ENCODE data around the gene MSANTD2. TPM values are rescaled to one million over a fixed set of nuclear protein-coding genes. Genes with fewer than 3 reads are reported as not detected.
A peak's percentile ranks its signal among the peaks of the same experiment; 100 is the strongest.

MSANTD2 gene
- total and polyA plus RNA-seq, 2 donors (not counting 1 experiment from before 2014, with no cell fraction given), result 11.1 to 26.8 TPM

DNA sequence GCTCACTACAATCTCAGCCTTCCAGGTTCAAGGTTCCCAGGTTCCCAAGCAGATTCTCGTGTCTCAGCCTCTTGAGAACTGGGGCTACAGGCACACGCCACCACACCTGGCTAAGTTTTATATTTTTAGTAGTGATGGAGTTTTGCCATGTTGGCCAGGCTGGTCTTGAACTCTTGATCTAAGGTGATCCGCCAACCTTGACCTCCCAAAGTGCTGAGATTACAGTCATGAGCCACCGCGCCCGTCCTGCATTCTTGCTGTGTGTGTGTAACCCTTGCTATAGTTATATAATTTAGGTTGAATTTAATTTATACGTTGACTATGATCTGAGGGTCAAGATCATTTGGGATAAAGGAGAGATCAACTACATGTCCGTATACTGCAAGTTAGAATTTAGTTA lies 35.7 kb upstream of the MSANTD2 start:
- no peak overlapping the region for H3K4me2 ChIP-seq (replicated peaks; ENCODE audit: low read depth, low read length, poor library complexity, severe bottlenecking)
- POLR2A ChIA-PET, result no interaction called here

DNA sequence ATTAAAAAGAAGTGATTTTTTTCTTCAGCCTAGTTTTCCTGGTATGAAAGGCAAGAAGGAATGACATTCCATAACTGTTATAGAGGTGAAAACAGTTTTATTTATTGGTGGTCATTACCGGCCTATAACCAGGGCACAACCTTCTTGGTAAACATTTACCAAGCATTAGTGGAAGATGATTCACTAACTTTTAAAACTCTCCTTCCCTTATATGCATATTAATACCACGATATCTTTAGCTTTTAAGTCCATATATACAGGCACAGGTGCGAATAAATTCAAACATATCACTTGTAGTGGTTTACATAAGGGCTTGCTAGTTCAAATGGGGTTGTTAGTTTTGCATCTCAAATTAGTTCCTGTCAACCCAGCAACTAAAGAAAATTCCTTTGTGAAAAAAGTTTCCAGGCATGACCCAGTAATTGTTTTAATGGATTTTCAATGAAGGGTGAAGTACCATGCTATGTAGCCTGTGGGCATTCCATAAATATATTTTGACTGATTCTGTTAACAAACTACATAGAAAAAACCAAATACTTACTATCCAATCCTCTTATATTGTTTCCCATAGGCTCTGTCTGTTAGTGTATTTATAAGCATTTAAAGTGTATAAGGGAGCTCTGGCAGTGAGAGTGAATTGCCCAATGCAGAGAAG lies 34.4 kb upstream of the MSANTD2 start:
- DNase-seq (no peak), ATAC-seq (ENCODE audit: low read depth) (no peak)
- TF ChIP-seq EZH2 (IDR thresholded peaks at IDR 0.05; ENCODE audit: borderline replicate concordance, insufficient read depth, low read depth, low read length, poor library complexity, severe bottlenecking), result no peak
- TF ChIP-seq, protein P1, sequence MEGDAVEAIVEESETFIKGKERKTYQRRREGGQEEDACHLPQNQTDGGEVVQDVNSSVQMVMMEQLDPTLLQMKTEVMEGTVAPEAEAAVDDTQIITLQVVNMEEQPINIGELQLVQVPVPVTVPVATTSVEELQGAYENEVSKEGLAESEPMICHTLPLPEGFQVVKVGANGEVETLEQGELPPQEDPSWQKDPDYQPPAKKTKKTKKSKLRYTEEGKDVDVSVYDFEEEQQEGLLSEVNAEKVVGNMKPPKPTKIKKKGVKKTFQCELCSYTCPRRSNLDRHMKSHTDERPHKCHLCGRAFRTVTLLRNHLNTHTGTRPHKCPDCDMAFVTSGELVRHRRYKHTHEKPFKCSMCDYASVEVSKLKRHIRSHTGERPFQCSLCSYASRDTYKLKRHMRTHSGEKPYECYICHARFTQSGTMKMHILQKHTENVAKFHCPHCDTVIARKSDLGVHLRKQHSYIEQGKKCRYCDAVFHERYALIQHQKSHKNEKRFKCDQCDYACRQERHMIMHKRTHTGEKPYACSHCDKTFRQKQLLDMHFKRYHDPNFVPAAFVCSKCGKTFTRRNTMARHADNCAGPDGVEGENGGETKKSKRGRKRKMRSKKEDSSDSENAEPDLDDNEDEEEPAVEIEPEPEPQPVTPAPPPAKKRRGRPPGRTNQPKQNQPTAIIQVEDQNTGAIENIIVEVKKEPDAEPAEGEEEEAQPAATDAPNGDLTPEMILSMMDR (IDR thresholded peaks at IDR 0.05), result no peak
- no peaks in the 10 kb centered on the region for H4K20me1 ChIP-seq (ENCODE audit: control insufficient read depth, insufficient read depth, low read length, poor library complexity, severe bottlenecking)
- no peak overlapping the region for H3K4me2 ChIP-seq (replicated peaks; ENCODE audit: low read depth, low read length, poor library complexity, severe bottlenecking)
- no CpG with 5 or more reads among the region's 3 CpGs for WGBS (ENCODE audit: insufficient coverage)
- Mint-ChIP-seq H3K9me3 (ENCODE audit: insufficient read depth) (no peaks in the 10 kb centered on the region), H3K27ac (no peak overlapping the region), H3K27me3 (peaks cover 44% of the 10 kb centered on the region), H3K4me1 (peaks cover 11% of the 10 kb centered on the region), H3K4me3 (no peak overlapping the region)
- peaks cover 0 to 29% (median 20%) of the 10 kb centered on the region in 4 experiments for H3K27me3 ChIP-seq (replicated peaks in 1 of 4; ENCODE audit: control extremely low read depth in 1 of 4, control insufficient read depth in 3 of 4, insufficient read depth in 4 of 4, low read length in 3 of 4)
- H2AFZ ChIP-seq (ENCODE audit: insufficient read depth, low read depth, low read length, poor library complexity, severe bottlenecking), result no peak overlapping the region
- peaks cover 19 to 20% of the 10 kb centered on the region in 2 donors for H3K4me1 ChIP-seq (ENCODE audit: control insufficient read depth in 2 of 2, insufficient read depth in 2 of 2, low read length in 2 of 2)
- no peak overlapping the region for H3K27ac ChIP-seq (ENCODE audit: low read length in 2 of 2)
- CTCF ChIA-PET, result interaction anchor here (1.0 to 10.0 kb wide), 6 partner anchors 34 to 191 kb away, joined by 3 to 155 read pairs (median 3); partner anchors contain the start of genes MSANTD2, SIAE and SPA17
- no peaks in the 10 kb centered on the region for H3K9me3 ChIP-seq (ENCODE audit: control extremely low read depth in 1 of 3, control insufficient read depth in 2 of 3, insufficient read depth in 1 of 3, low read length in 2 of 3)
- no peak overlapping the region for H3K9ac ChIP-seq (ENCODE audit: low read length)
- H3K79me2 ChIP-seq (ENCODE audit: control insufficient read depth, insufficient read depth, low read length), result no peaks in the 10 kb centered on the region
- no peaks in the 10 kb centered on the region for H3K36me3 ChIP-seq (replicated peaks in 1 of 2; ENCODE audit: control extremely low read depth in 1 of 2, control insufficient read depth in 1 of 2, extremely low read depth in 1 of 2, insufficient read depth in 2 of 2, low read length in 1 of 2)
- POLR2A ChIA-PET, result no interaction called here
- H3K4me3 ChIP-seq (ENCODE audit: control extremely low read depth in 1 of 5, extremely low read depth in 1 of 5, insufficient read depth in 1 of 5, low read depth in 2 of 5, low read length in 4 of 5), result no peak overlapping the region
- intact Hi-C loops (cut with micrococcal nuclease), result loop anchor here (5.0 kb wide), 2 partner anchors 43 to 417 kb away; no protein-coding TSS in a partner anchor

More for the DNA sequence above, 35.7 kb upstream of the MSANTD2 start:
- Histone ChIP-seq H3K27me3 (replicated peaks in 1 of 4; ENCODE audit: control extremely low read depth in 1 of 4, control insufficient read depth in 3 of 4, insufficient read depth in 4 of 4, low read length in 3 of 4) (peaks cover 0 to 39% (median 28%) of the 10 kb centered on the region in 4 experiments), H3K79me2 (ENCODE audit: control insufficient read depth, insufficient read depth, low read length) (no peaks in the 10 kb centered on the region), H3K9me3 (ENCODE audit: control extremely low read depth in 1 of 3, control insufficient read depth in 2 of 3, insufficient read depth in 1 of 3, low read length in 2 of 3) (no peaks in the 10 kb centered on the region), H3K36me3 (replicated peaks in 1 of 2; ENCODE audit: control extremely low read depth in 1 of 2, control insufficient read depth in 1 of 2, extremely low read depth in 1 of 2, insufficient read depth in 2 of 2, low read length in 1 of 2) (no peaks in the 10 kb centered on the region), H3K9ac (ENCODE audit: low read length) (no peak overlapping the region), H3K4me3 (ENCODE audit: control extremely low read depth in 1 of 5, extremely low read depth in 1 of 5, insufficient read depth in 1 of 5, low read depth in 2 of 5, low read length in 4 of 5) (no peak overlapping the region), H3K27ac (ENCODE audit: low read length in 2 of 2) (no peak overlapping the region), H2AFZ (ENCODE audit: insufficient read depth, low read depth, low read length, poor library complexity, severe bottlenecking) (no peak overlapping the region), H3K4me1 (ENCODE audit: control insufficient read depth in 2 of 2, insufficient read depth in 2 of 2, low read length in 2 of 2) (peaks cover 24 to 26% of the 10 kb centered on the region in 2 donors), H4K20me1 (ENCODE audit: control insufficient read depth, insufficient read depth, low read length, poor library complexity, severe bottlenecking) (no peaks in the 10 kb centered on the region)
- Mint-ChIP-seq H3K27me3 (peaks cover 56% of the 10 kb centered on the region), H3K4me3 (peak overlapping the region; percentile 57), H3K4me1 (peaks cover 18% of the 10 kb centered on the region), H3K9me3 (ENCODE audit: insufficient read depth) (no peaks in the 10 kb centered on the region), H3K27ac (no peak overlapping the region)
- no peak for DNase-seq
- intact Hi-C loops (cut with micrococcal nuclease), result loop anchor here (5.0 kb wide), 2 partner anchors 41 to 419 kb away; no protein-coding TSS in a partner anchor
- ATAC-seq (ENCODE audit: low read depth), result no peak
- CTCF ChIA-PET, result interaction anchor here (0.6 to 10.0 kb wide), 17 partner anchors 23 to 1042 kb away, joined by 3 to 155 read pairs (median 5); partner anchors contain the start of genes MSANTD2, SIAE and SPA17
- WGBS (ENCODE audit: insufficient coverage), result 97% methylated on average over 5 of the region's 8 CpGs
- TF ChIP-seq, protein P1 (IDR thresholded peaks at IDR 0.05), result no peak
- no peak for TF ChIP-seq EZH2 (IDR thresholded peaks at IDR 0.05; ENCODE audit: borderline replicate concordance, insufficient read depth, low read depth, low read length, poor library complexity, severe bottlenecking)

Data from B cell (primary cell).